ENCODE measurements around the gene MCRIP2. TPM values are rescaled to one million over a fixed set of nuclear protein-coding genes. Genes with fewer than 3 reads are reported as not detected.

The MCRIP2 gene
- total and polyA plus RNA-seq, 2 donors, result 17.0 to 25.2 TPM

DNA sequence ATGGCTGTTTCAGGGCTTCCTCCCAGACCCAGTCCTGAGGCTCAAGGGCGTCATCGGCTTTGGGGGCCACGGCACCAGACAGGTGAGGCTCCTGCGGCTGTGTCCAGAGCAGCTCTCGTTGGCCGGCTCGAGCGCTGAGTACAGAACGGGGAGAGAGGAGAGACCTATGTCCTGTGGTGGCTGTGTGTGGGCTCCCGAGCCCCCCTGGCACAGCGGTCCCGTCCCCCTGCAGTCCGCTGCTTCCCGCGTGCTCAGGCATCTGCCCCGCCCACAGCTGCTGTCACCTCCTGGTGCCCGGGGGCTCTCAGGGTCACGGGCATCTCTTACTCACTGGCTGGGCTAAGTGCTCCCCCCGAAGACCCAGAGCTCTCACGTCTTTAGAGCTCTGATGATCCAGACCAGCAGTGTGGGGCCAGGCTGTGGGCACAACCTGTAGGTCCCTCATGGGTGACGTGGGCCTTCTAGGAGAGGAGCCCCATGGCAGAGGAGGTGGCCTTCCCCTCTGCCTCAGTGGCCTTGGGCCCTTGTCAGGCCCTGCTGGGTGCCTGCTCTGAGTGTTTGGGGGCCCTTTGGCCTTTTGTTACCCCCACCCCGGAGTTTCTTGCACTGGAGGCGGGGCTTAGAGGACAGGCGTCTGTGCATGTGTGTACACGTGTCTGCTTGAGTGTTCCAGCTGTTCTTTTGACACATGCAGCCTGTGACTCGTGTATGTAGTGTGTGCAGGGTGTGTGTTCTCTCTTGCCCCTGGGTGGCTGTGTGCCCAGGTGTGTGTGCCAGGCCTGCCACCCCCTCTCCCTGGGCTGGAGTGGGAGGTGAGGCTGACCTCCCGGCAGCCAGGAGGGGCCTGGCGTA lies 11.1 kb downstream of the MCRIP2 start:
- H3K36me3 ChIP-seq (ENCODE audit: control insufficient read depth in 2 of 2, insufficient read depth in 2 of 2, low read length in 1 of 2), result peaks cover 14 to 42% of the 10 kb centered on the region in 2 donors
- DNase-seq (ENCODE audit: low read depth in 6 of 9, low spot score in 9 of 9), result no peak
- H3K27me3 ChIP-seq (ENCODE audit: control insufficient read depth in 2 of 2, insufficient read depth in 1 of 2, low read length in 1 of 2), result no peaks in the 10 kb centered on the region

DNA sequence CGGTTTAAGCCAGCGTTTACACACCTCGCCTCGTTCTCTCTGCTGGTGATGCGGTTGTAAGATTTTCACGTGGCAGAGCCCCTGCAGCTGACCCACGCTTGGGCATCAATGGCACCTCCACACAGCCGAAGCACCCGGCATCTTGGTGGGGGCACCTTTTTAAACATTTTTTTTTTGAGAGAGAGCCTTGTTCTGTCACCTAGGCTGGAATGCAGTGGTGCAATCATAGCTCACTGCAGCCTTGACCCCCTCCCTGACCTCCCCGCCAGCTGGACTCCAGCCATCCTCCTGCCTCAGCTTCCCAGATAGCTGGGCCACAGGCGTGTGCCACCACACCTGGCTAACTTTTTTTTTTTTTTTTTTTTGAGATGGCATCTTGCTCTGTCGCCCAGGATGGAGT lies 12.4 kb downstream of the MCRIP2 start:
- Histone ChIP-seq H3K4me3 (ENCODE audit: low read length in 2 of 2) (no peak overlapping the region), H3K36me3 (ENCODE audit: control insufficient read depth in 2 of 2, insufficient read depth in 2 of 2, low read length in 1 of 2) (peaks cover 17 to 55% of the 10 kb centered on the region in 2 donors)

More for the DNA sequence above, 11.1 kb downstream of the MCRIP2 start:
- Histone ChIP-seq H3K4me1 (ENCODE audit: control insufficient read depth in 2 of 2, insufficient read depth in 2 of 2, low read length in 2 of 2) (peaks cover 16 to 18% of the 10 kb centered on the region in 2 donors), H3K4me3 (ENCODE audit: low read length in 2 of 2) (no peak overlapping the region), H3K9me3 (ENCODE audit: control insufficient read depth in 2 of 2, insufficient read depth in 1 of 2, low read length in 1 of 2) (no peaks in the 10 kb centered on the region), H3K27ac (ENCODE audit: low read depth in 1 of 2, low read length in 1 of 2) (no peak overlapping the region)
- WGBS, result 95% methylated on average over 28 of the region's 28 CpGs

DNA sequence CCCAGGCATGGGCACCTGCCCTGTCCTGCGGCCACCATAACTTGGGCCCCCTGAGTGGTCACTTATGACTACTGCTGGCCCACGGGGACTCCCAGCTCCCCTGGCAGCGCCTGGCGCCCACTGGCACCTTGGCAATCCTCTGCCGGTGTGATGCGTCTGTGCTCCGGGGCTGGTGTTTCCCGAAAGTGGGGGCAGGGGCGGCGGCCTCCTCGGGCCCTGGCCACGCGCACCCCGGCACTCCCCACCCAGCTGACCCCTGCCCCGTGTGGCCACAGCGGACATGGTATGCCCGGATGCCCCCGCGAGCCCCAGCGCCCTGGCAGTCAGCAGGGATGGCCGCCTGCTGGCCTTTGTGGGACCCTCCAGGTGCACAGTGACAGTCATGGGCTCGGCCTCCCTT lies 15.9 kb downstream of the MCRIP2 start:
- 96% methylated on average over 22 of the region's 22 CpGs for WGBS
- H3K36me3 ChIP-seq (ENCODE audit: control insufficient read depth in 2 of 2, insufficient read depth in 2 of 2, low read length in 1 of 2), result peaks cover 16 to 54% of the 10 kb centered on the region in 2 donors
- no peaks in the 10 kb centered on the region for H3K4me1 ChIP-seq (ENCODE audit: control insufficient read depth in 2 of 2, insufficient read depth in 2 of 2, low read length in 2 of 2)
- no peak overlapping the region for H3K4me3 ChIP-seq (ENCODE audit: low read length in 2 of 2)
- H3K27ac ChIP-seq (ENCODE audit: low read depth in 1 of 2, low read length in 1 of 2), result no peak overlapping the region
- H3K9me3 ChIP-seq (ENCODE audit: control insufficient read depth in 2 of 2, insufficient read depth in 1 of 2, low read length in 1 of 2), result no peaks in the 10 kb centered on the region
- no peak for DNase-seq (ENCODE audit: low read depth in 6 of 9, low spot score in 9 of 9)
- H3K27me3 ChIP-seq (ENCODE audit: control insufficient read depth in 2 of 2, insufficient read depth in 1 of 2, low read length in 1 of 2), result no peaks in the 10 kb centered on the region

More for the DNA sequence above, 12.4 kb downstream of the MCRIP2 start:
- Histone ChIP-seq H3K4me1 (ENCODE audit: control insufficient read depth in 2 of 2, insufficient read depth in 2 of 2, low read length in 2 of 2) (peaks cover 5 to 10% of the 10 kb centered on the region in 2 donors), H3K27me3 (ENCODE audit: control insufficient read depth in 2 of 2, insufficient read depth in 1 of 2, low read length in 1 of 2) (no peaks in the 10 kb centered on the region), H3K9me3 (ENCODE audit: control insufficient read depth in 2 of 2, insufficient read depth in 1 of 2, low read length in 1 of 2) (no peaks in the 10 kb centered on the region), H3K27ac (ENCODE audit: low read depth in 1 of 2, low read length in 1 of 2) (no peak overlapping the region)
- no peak for DNase-seq (ENCODE audit: low read depth in 6 of 9, low spot score in 9 of 9)
- WGBS, result 97% methylated on average over 12 of the region's 12 CpGs

DNA sequence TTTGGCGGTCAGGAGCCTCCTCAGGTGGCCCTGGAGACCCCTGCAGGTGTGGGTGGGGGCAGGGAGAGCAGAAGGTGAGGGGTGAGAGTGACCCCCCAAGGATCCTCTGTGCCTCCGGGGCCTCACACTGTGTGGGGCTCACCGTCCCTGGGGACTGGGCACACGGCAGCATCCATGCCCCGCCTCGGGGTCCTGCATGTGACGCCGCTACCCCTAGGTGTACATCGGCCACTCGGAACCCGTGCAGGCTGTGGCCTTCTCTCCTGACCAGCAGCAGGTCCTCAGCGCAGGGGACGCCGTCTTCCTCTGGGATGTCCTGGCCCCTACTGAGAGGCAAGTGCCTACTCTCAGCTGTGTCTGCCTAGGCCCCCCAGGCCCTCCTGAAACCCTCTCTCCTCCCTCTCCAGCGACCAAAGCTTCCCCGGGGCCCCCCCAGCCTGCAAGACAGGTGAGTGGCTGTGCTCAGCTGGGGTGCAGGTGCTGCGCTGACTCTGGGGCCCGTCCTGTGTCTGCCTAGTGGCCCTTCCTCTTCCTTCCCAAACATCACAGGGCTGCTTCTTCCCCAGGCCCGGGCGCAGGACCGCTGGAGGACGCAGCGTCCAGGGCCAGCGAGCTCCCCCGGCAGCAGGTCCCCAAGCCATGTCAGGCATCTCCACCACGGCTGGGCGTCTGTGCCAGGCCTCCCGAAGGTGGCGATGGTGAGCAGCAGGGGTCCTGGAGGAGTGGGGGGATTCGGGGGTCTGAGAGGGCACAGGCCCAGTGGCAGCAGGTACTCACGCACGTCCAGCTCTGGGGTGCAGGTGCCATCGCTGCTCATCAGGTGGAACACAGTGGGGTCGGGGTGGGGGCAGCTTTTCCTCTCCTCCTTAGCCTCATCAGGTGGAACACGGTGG lies 17.3 kb downstream of the MCRIP2 start:
- no peak for DNase-seq (ENCODE audit: low read depth in 6 of 9, low spot score in 9 of 9)
- no peaks in the 10 kb centered on the region for H3K4me1 ChIP-seq (ENCODE audit: control insufficient read depth in 2 of 2, insufficient read depth in 2 of 2, low read length in 2 of 2)
- H3K9me3 ChIP-seq (ENCODE audit: control insufficient read depth in 2 of 2, insufficient read depth in 1 of 2, low read length in 1 of 2), result no peaks in the 10 kb centered on the region
- WGBS, result 97% methylated on average over 35 of the region's 35 CpGs
- H3K4me3 ChIP-seq (ENCODE audit: low read length in 2 of 2), result no peak overlapping the region
- peaks cover 17 to 50% of the 10 kb centered on the region in 2 donors for H3K36me3 ChIP-seq (ENCODE audit: control insufficient read depth in 2 of 2, insufficient read depth in 2 of 2, low read length in 1 of 2)
- H3K27ac ChIP-seq (ENCODE audit: low read depth in 1 of 2, low read length in 1 of 2), result no peak overlapping the region
- H3K27me3 ChIP-seq (ENCODE audit: control insufficient read depth in 2 of 2, insufficient read depth in 1 of 2, low read length in 1 of 2), result no peaks in the 10 kb centered on the region

DNA sequence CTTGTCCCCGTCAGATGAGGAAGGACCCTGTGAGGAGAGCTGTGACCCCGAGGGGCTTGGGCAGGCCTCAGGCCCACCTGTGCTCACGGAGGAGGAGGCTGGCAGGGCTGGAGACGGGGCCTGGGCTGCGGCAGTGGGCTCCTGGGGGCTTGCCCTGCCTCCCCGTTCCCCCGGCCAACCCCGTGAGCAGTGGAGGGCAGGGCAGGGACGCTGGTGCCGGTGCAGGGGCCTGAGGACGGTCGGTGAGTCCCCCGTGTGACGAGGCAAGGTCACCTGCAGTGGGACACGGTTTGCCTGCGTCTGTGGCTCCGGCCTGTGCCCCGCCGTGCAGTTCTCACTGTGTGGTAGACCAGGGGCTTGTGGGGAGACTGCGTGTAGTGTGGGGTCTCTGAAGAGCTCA lies 18.0 kb downstream of the MCRIP2 start:
- Histone ChIP-seq H3K36me3 (ENCODE audit: control insufficient read depth in 2 of 2, insufficient read depth in 2 of 2, low read length in 1 of 2) (peaks cover 17 to 50% of the 10 kb centered on the region in 2 donors), H3K9me3 (ENCODE audit: control insufficient read depth in 2 of 2, insufficient read depth in 1 of 2, low read length in 1 of 2) (no peaks in the 10 kb centered on the region), H3K4me3 (ENCODE audit: low read length in 2 of 2) (no peak overlapping the region), H3K27me3 (ENCODE audit: control insufficient read depth in 2 of 2, insufficient read depth in 1 of 2, low read length in 1 of 2) (no peaks in the 10 kb centered on the region), H3K4me1 (ENCODE audit: control insufficient read depth in 2 of 2, insufficient read depth in 2 of 2, low read length in 2 of 2) (no peaks in the 10 kb centered on the region), H3K27ac (ENCODE audit: low read depth in 1 of 2, low read length in 1 of 2) (no peak overlapping the region)
- DNase-seq (ENCODE audit: low read depth in 6 of 9, low spot score in 9 of 9), result no peak
- 95% methylated on average over 20 of the region's 20 CpGs for WGBS

DNA sequence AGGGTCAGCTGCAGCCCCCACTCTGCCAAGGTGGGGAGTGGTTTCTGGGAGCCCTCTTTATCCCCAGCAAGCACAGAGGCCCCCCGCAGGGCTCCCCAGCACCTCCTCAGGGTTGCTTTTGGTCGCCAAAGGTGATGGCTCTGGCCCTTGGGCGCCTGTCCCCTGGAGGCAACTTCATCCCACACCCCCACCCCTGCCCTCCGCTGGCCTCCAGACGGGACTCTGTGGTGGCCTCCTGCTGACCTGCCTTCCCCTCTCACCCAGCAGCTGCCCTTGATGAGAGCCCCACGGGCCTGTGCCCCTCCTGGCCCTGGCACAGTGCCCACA lies 18.5 kb downstream of the MCRIP2 start:
- Histone ChIP-seq H3K4me3 (ENCODE audit: low read length in 2 of 2) (no peak overlapping the region), H3K9me3 (ENCODE audit: control insufficient read depth in 2 of 2, insufficient read depth in 1 of 2, low read length in 1 of 2) (no peaks in the 10 kb centered on the region), H3K36me3 (ENCODE audit: control insufficient read depth in 2 of 2, insufficient read depth in 2 of 2, low read length in 1 of 2) (peaks cover 17 to 46% of the 10 kb centered on the region in 2 donors), H3K27ac (ENCODE audit: low read depth in 1 of 2, low read length in 1 of 2) (no peak overlapping the region), H3K27me3 (ENCODE audit: control insufficient read depth in 2 of 2, insufficient read depth in 1 of 2, low read length in 1 of 2) (no peaks in the 10 kb centered on the region), H3K4me1 (ENCODE audit: control insufficient read depth in 2 of 2, insufficient read depth in 2 of 2, low read length in 2 of 2) (no peaks in the 10 kb centered on the region)
- DNase-seq (ENCODE audit: low read depth in 6 of 9, low spot score in 9 of 9), result no peak
- 73% methylated on average over 6 of the region's 6 CpGs for WGBS

DNA sequence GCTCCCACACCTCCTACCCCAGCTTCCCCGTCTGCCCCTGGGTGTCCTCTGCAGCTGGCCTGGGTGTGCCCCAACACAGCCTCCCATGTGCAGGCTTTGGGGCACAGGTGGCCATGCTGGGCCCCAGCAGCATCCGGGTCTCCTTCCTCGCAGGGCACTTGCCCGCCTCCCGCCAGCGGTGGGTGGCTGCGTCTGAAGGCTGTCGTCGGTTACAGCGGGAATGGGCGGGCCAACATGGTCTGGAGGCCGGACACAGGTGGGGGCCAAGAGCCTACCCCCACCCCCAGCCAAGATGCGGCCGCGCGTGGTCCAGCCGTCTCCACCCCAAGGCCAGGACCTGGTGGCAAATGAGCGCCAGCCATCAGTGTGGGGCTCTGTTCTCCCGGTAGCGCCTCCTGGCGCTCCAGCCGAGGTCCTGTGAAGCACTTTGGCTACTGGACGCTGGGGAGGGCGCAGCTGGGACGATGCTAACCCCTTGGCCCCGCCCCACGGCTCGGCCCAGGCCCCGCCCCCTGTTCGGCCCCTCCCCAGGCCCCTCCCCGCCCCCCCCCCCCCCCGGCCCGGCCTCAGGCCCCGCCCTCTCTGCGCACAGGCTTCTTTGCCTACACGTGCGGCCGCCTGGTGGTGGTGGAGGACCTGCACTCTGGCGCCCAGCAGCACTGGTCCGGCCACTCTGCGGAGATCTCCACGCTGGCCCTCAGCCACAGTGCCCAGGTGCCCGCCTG lies 19.0 kb downstream of the MCRIP2 start:
- no peaks in the 10 kb centered on the region for H3K27me3 ChIP-seq (ENCODE audit: control insufficient read depth in 2 of 2, insufficient read depth in 1 of 2, low read length in 1 of 2)
- H3K4me1 ChIP-seq (ENCODE audit: control insufficient read depth in 2 of 2, insufficient read depth in 2 of 2, low read length in 2 of 2), result no peaks in the 10 kb centered on the region
- H3K27ac ChIP-seq (ENCODE audit: low read depth in 1 of 2, low read length in 1 of 2), result no peak overlapping the region
- DNase-seq (ENCODE audit: low read depth in 6 of 9, low spot score in 9 of 9), result no peak
- H3K9me3 ChIP-seq (ENCODE audit: control insufficient read depth in 2 of 2, insufficient read depth in 1 of 2, low read length in 1 of 2), result no peaks in the 10 kb centered on the region
- H3K36me3 ChIP-seq (ENCODE audit: control insufficient read depth in 2 of 2, insufficient read depth in 2 of 2, low read length in 1 of 2), result peaks cover 17 to 40% of the 10 kb centered on the region in 2 donors
- no peak overlapping the region for H3K4me3 ChIP-seq (ENCODE audit: low read length in 2 of 2)
- 50% methylated on average over 38 of the region's 43 CpGs for WGBS

DNA sequence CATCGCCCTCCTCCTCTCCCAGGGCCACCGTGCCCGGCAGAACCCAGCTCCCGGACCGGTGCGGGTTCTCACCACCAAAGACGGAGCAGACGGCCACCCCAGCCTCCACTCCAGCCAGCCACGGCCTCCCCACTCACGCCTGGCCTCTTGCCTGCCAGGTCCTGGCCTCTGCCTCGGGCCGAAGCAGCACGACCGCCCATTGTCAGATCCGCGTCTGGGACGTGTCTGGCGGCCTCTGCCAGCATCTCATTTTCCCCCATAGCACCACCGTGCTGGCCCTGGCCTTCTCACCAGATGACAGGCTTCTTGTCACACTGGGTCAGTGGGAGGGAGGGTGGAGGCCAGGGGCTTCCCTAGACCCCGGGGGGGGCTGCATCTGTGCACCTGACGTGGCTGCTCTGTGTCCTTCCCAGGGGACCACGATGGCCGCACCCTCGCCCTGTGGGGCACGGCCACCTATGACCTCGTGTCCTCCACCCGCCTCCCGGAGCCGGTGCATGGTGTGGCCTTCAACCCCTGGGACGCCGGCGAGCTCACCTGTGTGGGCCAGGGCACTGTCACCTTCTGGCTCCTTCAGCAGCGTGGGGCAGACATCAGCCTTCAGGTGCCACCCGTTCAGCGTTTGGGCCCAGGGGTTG lies 19.7 kb downstream of the MCRIP2 start:
- peaks cover 16 to 34% of the 10 kb centered on the region in 2 donors for H3K36me3 ChIP-seq (ENCODE audit: control insufficient read depth in 2 of 2, insufficient read depth in 2 of 2, low read length in 1 of 2)
- no peaks in the 10 kb centered on the region for H3K4me1 ChIP-seq (ENCODE audit: control insufficient read depth in 2 of 2, insufficient read depth in 2 of 2, low read length in 2 of 2)
- H3K9me3 ChIP-seq (ENCODE audit: control insufficient read depth in 2 of 2, insufficient read depth in 1 of 2, low read length in 1 of 2), result no peaks in the 10 kb centered on the region
- no peak overlapping the region for H3K4me3 ChIP-seq (ENCODE audit: low read length in 2 of 2)
- 88% methylated on average over 35 of the region's 35 CpGs for WGBS
- no peak overlapping the region for H3K27ac ChIP-seq (ENCODE audit: low read depth in 1 of 2, low read length in 1 of 2)
- H3K27me3 ChIP-seq (ENCODE audit: control insufficient read depth in 2 of 2, insufficient read depth in 1 of 2, low read length in 1 of 2), result no peaks in the 10 kb centered on the region
- no peak for DNase-seq (ENCODE audit: low read depth in 6 of 9, low spot score in 9 of 9)
